Heart left ventricle (tissue), 16 donors: ENCODE results near the gene PLIN4. TPM values are rescaled to one million over a fixed set of nuclear protein-coding genes. Genes with fewer than 3 reads are reported as not detected.
A peak's percentile ranks its signal among the peaks of the same experiment; 100 is the strongest.

ENCODE experiments used
- ATAC-seq, 4 donors: fragments of 200-7000 bp; cut with Tn5 transposase; one replicate each; pipeline ENCODE4 v1.9.1; 2020 to 2022; ENCODE audit warnings: moderate library complexity in 4 of 4, mild to moderate bottlenecking in 3 of 4, moderate number of reproducible peaks in 1 of 4
- DNase-seq, 5 donors: peaks; one replicate each; pipeline ENCODE4 v3.0.0-alpha.2; 2020
- H3K27ac ChIP-seq, 12 donors: fragments of 200-600 bp; sonication (generic) in 4 of 12; one replicate each; pipeline versions ENCODE4 v1.5.0 to v1.8.0; 2016 to 2022; ENCODE audit warnings: mild to moderate bottlenecking in 2 of 12
- H3K27me3 ChIP-seq, 9 donors: fragments of 200-600 bp; sonication (generic) in 2 of 9; one replicate each; pipeline versions ENCODE4 v1.5.1 to v1.8.0; 2016 to 2022; ENCODE audit warnings: mild to moderate bottlenecking in 3 of 9
- H3K36me3 ChIP-seq, 9 donors: fragments of 200-600 bp; sonication (generic) in 2 of 9; one replicate each; pipeline versions ENCODE4 v1.5.0 to v1.8.0; 2018 to 2022; ENCODE audit warnings: mild to moderate bottlenecking in 2 of 9
- H3K4me1 ChIP-seq, 12 donors: fragments of 200-600 bp; sonication (generic) in 4 of 12; one replicate each; pipeline versions ENCODE4 v1.5.0 to v1.8.0; 2016 to 2022; ENCODE audit warnings: mild to moderate bottlenecking in 3 of 12
- H3K4me3 ChIP-seq, 12 donors: fragments of 200-600 bp; sonication (generic) in 4 of 12; one replicate each; pipeline versions ENCODE4 v1.5.0 to v1.8.0; 2017 to 2022; ENCODE audit warnings: mild to moderate bottlenecking in 9 of 12, moderate library complexity in 4 of 12
- H3K9me3 ChIP-seq, 12 donors: fragments of 200-600 bp; sonication (generic) in 4 of 12; one replicate each; pipeline versions ENCODE4 v1.5.0 to v1.8.0; 2016 to 2022; ENCODE audit warnings: mild to moderate bottlenecking in 1 of 12
- CTCF ChIP-seq, 12 donors: fragments of 200-600 bp; sonication (generic) in 4 of 12; IDR thresholded peaks; one replicate each; pipeline versions ENCODE4 v1.5.0 to v1.8.0; 2018 to 2022; ENCODE audit warnings: antibody characterized with exemption in 12 of 12, mild to moderate bottlenecking in 5 of 12
- POLR2A ChIP-seq, 2 donors: fragments of 450-650 bp; IDR thresholded peaks; one replicate each; pipeline ENCODE4 v1.6.1; 2017; ENCODE audit warnings: antibody characterized with exemption in 2 of 2, mild to moderate bottlenecking in 2 of 2, moderate library complexity in 2 of 2
- WGBS, 4 donors: extraction: QIAGEN DNeasy Blood & Tissue Kit in 2 of 4; methylation state at CpG; one replicate each; pipeline versions ENCODE4 v1.1.5 to v1.1.7; 2013 to 2018; 5-methylcytosine and 5-hydroxymethylcytosine counted together
- intact Hi-C, 10 donors: fragments of 100-400 bp; cut with DNase I; formaldehyde crosslinking; loops; one replicate each; pipeline versions ENCODE4 v1.11.1 to v1.14.2; 2022
- polyA plus RNA-seq, 2 donors: library from polyadenylated mRNA; stranded (reverse); fragments of 200-250 nt; gene quantifications; one replicate each; pipeline ENCODE4 v1.2.3, GENCODE V29; 2013
- total RNA-seq, 9 donors: library from RNA; depleted of rRNA in 2 of 9; stranded (reverse); fragments of >200 nt in 2 of 9; fragmentation: NEBNext Ultra II Directional in 3 of 9; extraction: Animal tissue kit (Norgen Biotek cat#: 25700) in 3 of 9; gene quantifications; one replicate each; pipeline versions ENCODE4 v1.1.0 to v1.2.4, GENCODE V29; 2016 to 2023
- donor health status: ischemic (EF 13 %, LVEDD 7.1; RV severe dilation, severe dysfunction).
- donor health status: healthy with polysubstance abuse.
- donor health status: DM: no; HTN: yes; CAD: no.
- donor health status: DM: no; HTN: no; CAD: no.
- donor health status: ischemic (EF 25% LVEDD 6.9; RV normal size, moderate dysfunction).
- donor health status: ischemic (EF 25% LVEDD 5.7; RV mildly dilated, moderate dysfunction).
- donor health status: healthy.
- donor health status: DM: yes; HTN: yes; CAD: no.
- donor health status: ischemic (EF 35%, LVEDD 5.7; RV mildly dilated, moderate dysfunction).
- donor health status: nonischemic (EF 11% LVEDD 7.7; RV severe dilation, severe dysfunction).
- donor health status: DM: yes; HTN: yes; CAD: no.
- donor health status: PGD.
- donor health status: ischemic (EF 29% LVEDD 5.4; RV normal size, mild dysfunction).
- donor health status: nonischemic (EF 23%, LVEDD 6.1; RV moderate dilation, normal function).

Gene PLIN4
- total and polyA plus RNA-seq, 11 donors, result 55.5 to 292 (median 174) TPM

DNA sequence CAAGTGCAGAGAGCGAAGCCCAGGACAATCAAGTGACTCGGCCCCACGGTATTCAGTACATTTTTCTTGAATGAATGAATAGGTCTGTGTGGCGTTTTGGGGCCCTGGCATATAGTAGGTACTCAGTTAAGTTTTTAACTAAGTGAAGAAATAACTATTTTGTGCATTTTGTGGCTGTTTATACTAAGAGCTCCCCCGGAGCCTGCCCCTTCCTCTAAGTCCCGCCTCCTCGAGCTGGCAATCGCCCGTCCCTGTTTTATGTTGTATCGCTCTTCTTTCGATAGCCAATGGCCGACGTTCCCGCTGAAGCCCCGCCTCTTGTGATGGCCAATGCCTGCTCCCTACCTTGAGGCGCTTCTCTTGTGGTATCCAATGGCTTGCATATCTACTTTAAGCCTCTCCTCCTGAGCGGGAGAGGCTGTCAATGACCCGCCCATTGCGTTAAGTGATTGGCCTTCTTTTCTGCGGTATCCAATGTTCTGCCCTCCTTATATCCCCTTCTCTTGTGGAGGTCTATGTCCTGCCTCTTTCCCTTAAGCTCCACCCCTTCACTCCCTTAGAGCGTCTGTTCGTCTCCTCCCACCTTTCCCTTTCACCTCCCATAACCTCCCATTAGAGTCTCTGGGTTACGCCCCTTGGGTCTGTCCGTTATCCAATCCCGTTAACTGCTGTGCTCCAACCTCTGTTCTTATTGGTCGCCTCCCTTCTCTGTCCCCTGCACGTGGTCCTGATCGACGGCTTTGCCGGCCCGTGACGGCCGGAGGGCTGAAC is 46.7 kb downstream of the PLIN4 start:
- Histone ChIP-seq H3K9me3 (no peaks in the 10 kb centered on the region), H3K27me3 (no peaks in the 10 kb centered on the region), H3K4me3 (peak overlapping the region; percentile 65 to 98 (median 92)), H3K4me1 (peaks cover 0 to 27% (median 18%) of the 10 kb centered on the region in 12 donors), H3K36me3 (peaks cover 0 to 15% (median 12%) of the 10 kb centered on the region in 9 donors), H3K27ac (peak overlapping the region; percentile 26 to 95 (median 82))
- ATAC-seq, result peak; percentile 94 to 97 (median 97)
- TF ChIP-seq CTCF (IDR thresholded peaks at IDR 0.05), result no peak
- peak in 1 of 2 donors; percentile 79 for TF ChIP-seq POLR2A (IDR thresholded peaks at IDR 0.05)
- WGBS, 4 donors, result 0 to 2% (median 1%) methylated on average over 31 to 33 of the region's 33 CpGs
- peak; percentile 97 to 99 (median 98) for DNase-seq
- intact Hi-C loops, result loop anchor here in 1 of 10 donors (1.0 kb wide), 1 partner anchor 14 kb away; the partner anchor contains the start of gene UBXN6

GRCh38 chr19:4467835-4468234 is 50.5 kb downstream of the PLIN4 start:
- H3K27me3 ChIP-seq, result no peaks in the 10 kb centered on the region
- H3K27ac ChIP-seq, result no peak overlapping the region
- WGBS, 4 donors, result 76 to 93% (median 86%) methylated on average over 3 of the region's 3 CpGs
- no peaks in the 10 kb centered on the region for H3K36me3 ChIP-seq
- H3K4me1 ChIP-seq, result peaks cover 0 to 8% (median 3%) of the 10 kb centered on the region in 12 donors
- no peaks in the 10 kb centered on the region for H3K9me3 ChIP-seq
- TF ChIP-seq POLR2A (IDR thresholded peaks at IDR 0.05), result no peak
- TF ChIP-seq CTCF (IDR thresholded peaks at IDR 0.05), result no peak
- intact Hi-C loops, result loop anchor here in 1 of 10 donors (5.0 kb wide), 1 partner anchor 1924 kb away; the partner anchor contains the start of gene GTF2F1
- no peak for DNase-seq
- H3K4me3 ChIP-seq, result no peak overlapping the region
- ATAC-seq, result no peak

DNA sequence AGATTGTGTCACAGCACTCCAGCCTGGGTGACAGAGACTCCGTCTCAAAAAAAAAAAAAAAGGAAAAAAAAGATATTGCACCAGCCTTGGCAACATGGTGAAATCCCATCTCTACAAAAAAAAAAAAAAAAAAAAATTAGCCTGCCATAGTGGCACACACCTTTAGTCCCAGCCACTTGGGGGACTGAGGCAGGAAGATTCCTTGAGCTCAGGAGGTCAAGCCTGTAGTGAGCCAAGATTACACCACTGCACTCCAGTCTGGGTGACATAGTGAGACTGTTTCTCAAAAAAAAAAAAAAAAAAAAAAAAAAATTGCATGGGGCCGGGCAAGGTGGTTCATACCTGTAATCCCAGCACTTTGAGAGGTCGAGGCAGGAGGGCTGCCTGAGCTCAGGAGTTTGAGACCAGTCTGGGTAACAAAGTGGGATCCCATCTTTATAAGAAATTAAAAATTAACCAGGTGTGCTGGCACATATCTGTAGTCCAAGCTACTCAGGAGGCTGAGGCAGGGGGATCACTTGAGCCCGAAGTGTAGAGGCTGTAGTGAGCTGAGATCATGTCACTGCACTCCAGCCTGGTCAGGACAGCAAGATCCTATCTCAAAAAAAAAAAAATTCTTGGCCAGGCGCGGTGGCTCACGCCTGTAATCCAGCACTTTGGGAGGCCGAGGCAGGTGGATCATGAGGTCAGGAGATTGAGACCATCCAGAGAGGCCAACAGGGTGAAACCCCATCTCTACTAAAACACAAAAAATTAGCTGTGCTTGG is 53.3 kb downstream of the PLIN4 start:
- TF ChIP-seq POLR2A (IDR thresholded peaks at IDR 0.05), result no peak
- TF ChIP-seq CTCF (IDR thresholded peaks at IDR 0.05), result no peak

More for the DNA sequence above, 53.3 kb downstream of the PLIN4 start:
- 83 to 87% (median 86%) methylated on average over 8 of the region's 8 CpGs for WGBS, 4 donors
- no peak for DNase-seq
- no peak overlapping the region for H3K4me3 ChIP-seq
- intact Hi-C loops, result loop anchor here in 1 of 10 donors (5.0 kb wide), 1 partner anchor 1927 kb away; the partner anchor contains the start of gene GTF2F1
- no peaks in the 10 kb centered on the region for H3K4me1 ChIP-seq
- H3K9me3 ChIP-seq, result no peaks in the 10 kb centered on the region
- H3K27ac ChIP-seq, result no peak overlapping the region
- H3K27me3 ChIP-seq, result no peaks in the 10 kb centered on the region
- no peak for ATAC-seq
- H3K36me3 ChIP-seq, result no peaks in the 10 kb centered on the region
